HFF-Myc (cell line): ENCODE data around the gene FAM174B.

Experiments
- DNase-seq: peaks from one replicate; pipeline ENCODE4 v3.0.0-alpha.2; 2011; ENCODE audit warnings: low read depth; ENCODE audit errors: extremely low read depth
- H3K4me3 ChIP-seq: replicated peaks from 2 replicates; pipeline ENCODE4 v1.5.1; 2011; ENCODE audit warnings: low read depth, mild to moderate bottlenecking, control low read depth, low read length
- CTCF ChIP-seq: IDR thresholded peaks from 2 replicates; pipeline ENCODE4 v1.5.1; 2012; ENCODE audit warnings: mild to moderate bottlenecking, low read depth, low read length, control low read depth; ENCODE audit errors: missing control alignments

Gene FAM174B

GRCh38 chr15:92582206-92582605 is 73.4 kb downstream of the FAM174B start:
- H3K4me3 ChIP-seq, result no peak overlapping the region
- TF ChIP-seq CTCF, result no peak
- no peak for DNase-seq

GRCh38 chr15:92580933-92581445 is 74.6 kb downstream of the FAM174B start:
- no peak for DNase-seq
- TF ChIP-seq CTCF, result no peak

DNA sequence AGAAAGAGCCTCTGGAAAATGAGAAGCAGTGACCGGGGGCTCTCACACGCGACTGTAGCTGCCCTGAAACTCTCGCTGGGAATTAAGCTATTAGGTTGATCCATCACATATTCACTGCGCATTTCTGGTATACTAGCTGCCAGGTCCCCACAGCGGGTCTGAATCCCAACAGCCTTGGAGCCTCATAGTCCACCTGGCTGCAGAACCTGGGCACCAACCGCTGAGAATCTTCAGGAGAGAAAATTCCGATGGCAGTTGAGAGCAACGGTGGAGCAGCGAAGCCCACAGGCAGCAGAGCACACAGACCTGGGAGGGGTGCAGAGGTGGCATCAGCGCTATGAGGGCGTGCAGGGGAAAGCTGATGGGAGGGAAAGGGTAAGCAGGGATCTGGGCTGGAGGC is 75.1 kb downstream of the FAM174B start:
- H3K4me3 ChIP-seq, result no peak overlapping the region
- TF ChIP-seq CTCF, result no peak
- no peak for DNase-seq

More at GRCh38 chr15:92580933-92581445, 74.6 kb downstream of the FAM174B start:
- H3K4me3 ChIP-seq, result no peak overlapping the region

DNA sequence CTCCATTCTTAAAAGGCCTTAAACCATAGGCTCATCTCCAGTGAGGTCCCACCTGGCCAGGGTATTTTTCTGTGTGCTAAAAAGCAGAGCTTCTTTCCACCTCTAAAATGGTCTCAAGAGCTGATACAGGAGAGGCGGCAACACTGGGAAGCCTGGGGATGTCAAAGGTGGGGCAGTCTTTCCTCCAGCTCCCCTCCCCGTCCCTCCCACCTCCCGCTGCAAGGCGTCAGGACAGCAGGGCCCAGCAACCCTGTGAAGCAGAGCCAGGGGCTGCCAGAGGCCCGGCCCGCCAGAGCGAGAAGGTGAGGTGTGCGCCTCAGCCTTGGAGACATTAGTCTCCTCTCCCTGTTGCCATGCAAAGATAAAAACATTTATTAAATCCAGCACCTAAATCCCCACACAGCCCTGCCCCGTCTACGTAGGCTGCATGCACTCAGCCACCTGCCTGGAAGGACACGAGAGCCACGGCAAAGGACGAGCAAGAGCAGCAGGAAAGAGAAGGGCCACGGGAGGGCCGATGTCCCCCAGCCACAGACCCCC is 75.6 kb downstream of the FAM174B start:
- no peak overlapping the region for H3K4me3 ChIP-seq
- TF ChIP-seq CTCF, result no peak
- DNase-seq, result no peak

DNA sequence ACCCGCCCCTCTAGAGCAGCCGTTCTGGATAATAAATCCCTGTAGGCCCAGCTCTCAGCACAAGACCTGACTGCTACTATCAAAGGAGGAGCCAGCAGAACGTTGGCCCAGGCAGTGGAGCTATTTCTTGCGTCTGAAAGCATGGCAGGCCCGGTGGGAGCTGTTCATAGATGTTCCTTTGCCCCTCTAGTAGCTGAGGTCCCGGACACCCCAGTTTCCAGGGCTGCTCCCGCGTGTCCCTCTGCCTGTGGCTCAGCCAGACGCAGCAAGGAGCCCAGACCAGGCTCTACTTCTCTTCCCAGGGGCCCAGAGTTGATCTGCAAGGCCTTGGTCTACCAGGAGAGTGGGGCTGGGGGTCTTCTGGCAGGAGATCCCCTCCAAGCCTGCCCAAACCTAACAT is 76.1 kb downstream of the FAM174B start:
- DNase-seq, result no peak
- H3K4me3 ChIP-seq, result no peak overlapping the region
- TF ChIP-seq CTCF, result no peak

DNA sequence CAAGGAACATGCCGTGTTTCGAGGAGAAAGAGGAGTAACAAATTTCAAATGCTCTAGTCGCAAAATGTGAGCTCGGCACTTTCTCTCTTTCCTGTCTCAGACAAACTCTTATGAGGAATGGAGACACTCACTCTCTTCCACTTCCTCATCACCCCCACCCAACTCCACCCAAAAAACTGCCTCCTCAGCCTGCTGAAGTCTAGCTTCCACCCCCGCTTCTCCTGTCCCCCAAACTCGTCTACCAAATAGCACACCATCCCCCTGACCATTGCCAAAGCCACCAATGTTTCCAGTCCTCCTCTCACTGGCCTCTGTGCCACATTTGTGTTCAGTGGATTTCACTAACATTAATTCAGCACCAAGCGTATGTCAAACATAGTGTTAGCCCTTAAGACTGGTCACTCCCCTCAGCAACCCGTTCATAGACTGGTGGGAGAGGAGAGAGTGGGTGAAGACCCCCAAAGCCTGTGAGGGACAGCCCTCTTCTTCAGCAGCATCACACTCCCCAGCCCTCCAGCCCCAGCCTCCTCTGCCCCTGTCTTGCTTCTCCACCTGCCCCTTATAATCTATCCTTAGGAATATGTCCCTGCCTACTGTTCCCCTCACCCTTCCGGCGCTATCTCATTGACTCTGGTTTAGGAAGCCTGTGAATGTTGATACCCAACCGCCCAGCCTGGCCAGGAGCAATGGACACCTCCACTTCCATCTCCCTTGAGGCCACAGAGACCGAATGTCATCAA is 77.3 kb downstream of the FAM174B start:
- no peak for DNase-seq
- TF ChIP-seq CTCF, result no peak

More for the DNA sequence above, 77.3 kb downstream of the FAM174B start:
- no peak overlapping the region for H3K4me3 ChIP-seq
